Tibial artery (tissue), 4 donors: ENCODE measurements around the gene GJA3.
A peak's percentile ranks its signal among the peaks of the same experiment; 100 is the strongest.

Source experiments
- DNase-seq, 2 donors: peaks; one replicate each; pipeline ENCODE4 v3.0.0-alpha.2; 2019
- H3K27ac ChIP-seq, 2 donors: fragments of 200-600 bp; sonication (generic) in 1 of 2; 1 replicate in 1 of 2; 2 replicates in 1 of 2; pipeline ENCODE4 v1.5.1; 2018 to 2019; ENCODE audit warnings: mild to moderate bottlenecking in 1 of 2
- H3K27me3 ChIP-seq, 2 donors: fragments of 200-600 bp; sonication (generic) in 1 of 2; one replicate each; pipeline versions ENCODE4 v1.5.1 to v1.6.0; 2016 to 2019
- H3K36me3 ChIP-seq, 3 donors: fragments of 200-600 bp; sonication (generic) in 2 of 3; one replicate each; pipeline ENCODE4 v1.5.1; 2016 to 2019; ENCODE audit warnings: mild to moderate bottlenecking in 2 of 3
- H3K4me1 ChIP-seq, 4 donors: fragments of 200-600 bp; sonication (generic) in 2 of 4; 1 replicate in 3 of 4; 2 replicates in 1 of 4; pipeline ENCODE4 v1.5.1; 2016 to 2019
- H3K4me3 ChIP-seq, 2 donors: fragments of 200-600 bp; sonication (generic) in 1 of 2; 1 replicate in 1 of 2; 2 replicates in 1 of 2; pipeline ENCODE4 v1.5.1; 2018 to 2019; ENCODE audit warnings: mild to moderate bottlenecking in 2 of 2
- H3K9me3 ChIP-seq, 3 donors: fragments of 200-600 bp; sonication (generic) in 1 of 3; one replicate each; pipeline ENCODE4 v1.5.1; 2016 to 2019
- intact Hi-C: fragments of 100-400 bp; cut with DNase I; formaldehyde crosslinking; loops from one replicate; pipeline ENCODE4 v1.15.0; 2023; ENCODE audit warnings: low total_unique reads
- TF ChIP-seq, protein P1 (sequence below), 2 experiments: fragments of 200-600 bp in 1 of 2; fragments of 450-650 bp in 1 of 2; IDR thresholded peaks; one replicate each; pipeline ENCODE4 v1.5.1; 2017 to 2019; ENCODE audit warnings: antibody characterized with exemption in 2 of 2, mild to moderate bottlenecking in 1 of 2, moderate library complexity in 1 of 2

The GJA3 gene

GRCh38 chr13:20125129-20125782, 35.6 kb downstream of the GJA3 start:
- Histone ChIP-seq H3K36me3 (no peaks in the 10 kb centered on the region), H3K4me3 (no peak overlapping the region), H3K4me1 (peaks cover 0 to 36% (median 18%) of the 10 kb centered on the region in 4 donors), H3K27me3 (peaks cover 0 to 10% of the 10 kb centered on the region in 2 donors), H3K27ac (no peak overlapping the region), H3K9me3 (no peaks in the 10 kb centered on the region)
- intact Hi-C loops, result loop anchor here (5.0 kb wide), 1 partner anchor 37 kb away; the partner anchor contains the start of gene GJA3
- TF ChIP-seq, protein P1, sequence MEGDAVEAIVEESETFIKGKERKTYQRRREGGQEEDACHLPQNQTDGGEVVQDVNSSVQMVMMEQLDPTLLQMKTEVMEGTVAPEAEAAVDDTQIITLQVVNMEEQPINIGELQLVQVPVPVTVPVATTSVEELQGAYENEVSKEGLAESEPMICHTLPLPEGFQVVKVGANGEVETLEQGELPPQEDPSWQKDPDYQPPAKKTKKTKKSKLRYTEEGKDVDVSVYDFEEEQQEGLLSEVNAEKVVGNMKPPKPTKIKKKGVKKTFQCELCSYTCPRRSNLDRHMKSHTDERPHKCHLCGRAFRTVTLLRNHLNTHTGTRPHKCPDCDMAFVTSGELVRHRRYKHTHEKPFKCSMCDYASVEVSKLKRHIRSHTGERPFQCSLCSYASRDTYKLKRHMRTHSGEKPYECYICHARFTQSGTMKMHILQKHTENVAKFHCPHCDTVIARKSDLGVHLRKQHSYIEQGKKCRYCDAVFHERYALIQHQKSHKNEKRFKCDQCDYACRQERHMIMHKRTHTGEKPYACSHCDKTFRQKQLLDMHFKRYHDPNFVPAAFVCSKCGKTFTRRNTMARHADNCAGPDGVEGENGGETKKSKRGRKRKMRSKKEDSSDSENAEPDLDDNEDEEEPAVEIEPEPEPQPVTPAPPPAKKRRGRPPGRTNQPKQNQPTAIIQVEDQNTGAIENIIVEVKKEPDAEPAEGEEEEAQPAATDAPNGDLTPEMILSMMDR (IDR thresholded peaks at IDR 0.05), result no peak
- DNase-seq, result no peak

- Histone ChIP-seq H3K9me3 (no peaks in the 10 kb centered on the region), H3K27me3 (peaks cover 0 to 8% of the 10 kb centered on the region in 2 donors), H3K4me1 (peaks cover 0 to 45% (median 18%) of the 10 kb centered on the region in 4 donors), H3K27ac (no peak overlapping the region), H3K4me3 (no peak overlapping the region), H3K36me3 (no peaks in the 10 kb centered on the region)
- intact Hi-C loops, result no loop called here
- no peak for DNase-seq
- TF ChIP-seq, protein P1 (IDR thresholded peaks at IDR 0.05), result no peak
Measured at GRCh38 chr13:20124303-20124702, 36.5 kb downstream of the GJA3 start.

GRCh38 chr13:20121159-20121525, 39.7 kb downstream of the GJA3 start:
- Histone ChIP-seq H3K36me3 (no peaks in the 10 kb centered on the region), H3K27me3 (no peaks in the 10 kb centered on the region), H3K27ac (no peak overlapping the region), H3K4me3 (peak overlapping the region in 1 of 2 donors; percentile 36), H3K9me3 (no peaks in the 10 kb centered on the region), H3K4me1 (peaks cover 0 to 28% (median 6%) of the 10 kb centered on the region in 4 donors)
- intact Hi-C loops, result no loop called here
- TF ChIP-seq, protein P1 (IDR thresholded peaks at IDR 0.05), result no peak
- no peak for DNase-seq

DNA sequence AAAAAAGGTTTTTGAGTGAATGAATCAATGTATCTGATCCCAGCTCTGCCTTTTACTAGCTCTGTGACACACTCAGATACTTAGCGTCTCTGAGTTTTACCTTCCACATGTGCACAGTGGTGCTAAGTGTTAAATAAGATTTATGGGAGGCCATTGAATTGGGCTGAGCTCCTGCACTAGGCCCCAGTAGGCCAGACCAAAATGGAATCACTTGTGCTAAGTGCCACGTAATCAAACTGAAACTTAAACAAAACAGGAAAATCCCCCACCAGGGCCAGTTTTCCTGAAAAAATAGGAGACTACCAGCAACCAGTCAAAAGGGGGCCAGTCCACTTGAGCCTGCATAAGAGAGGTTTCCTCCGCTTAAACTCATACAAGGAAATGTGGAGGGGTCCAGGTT, 40.9 kb downstream of the GJA3 start:
- no peaks in the 10 kb centered on the region for H3K27me3 ChIP-seq
- H3K27ac ChIP-seq, result peak overlapping the region; percentile 73 to 83
- H3K36me3 ChIP-seq, result no peaks in the 10 kb centered on the region
- H3K4me3 ChIP-seq, result peak overlapping the region; percentile 21 to 36
- DNase-seq, result no peak
- peaks cover 0 to 16% (median 4%) of the 10 kb centered on the region in 4 donors for H3K4me1 ChIP-seq
- TF ChIP-seq, protein P1 (IDR thresholded peaks at IDR 0.05), result no peak
- intact Hi-C loops, result no loop called here
- H3K9me3 ChIP-seq, result no peaks in the 10 kb centered on the region

- intact Hi-C loops, result no loop called here
- H3K9me3 ChIP-seq, result no peaks in the 10 kb centered on the region
- peak overlapping the region; percentile 73 to 83 for H3K27ac ChIP-seq
- peaks cover 0 to 15% (median 4%) of the 10 kb centered on the region in 4 donors for H3K4me1 ChIP-seq
- no peaks in the 10 kb centered on the region for H3K27me3 ChIP-seq
- H3K36me3 ChIP-seq, result no peaks in the 10 kb centered on the region
- peak in 1 of 2 donors; percentile 81 for DNase-seq
- TF ChIP-seq, protein P1 (IDR thresholded peaks at IDR 0.05), result no peak
- peak overlapping the region; percentile 63 to 70 for H3K4me3 ChIP-seq
Measured at GRCh38 chr13:20118268-20119140, 42.3 kb downstream of the GJA3 start.
